Measurements from ENCODE around the gene STX4. TPM values are rescaled to one million over a fixed set of nuclear protein-coding genes. Genes with fewer than 3 reads are reported as not detected.

STX4 gene
- total RNA-seq, 4 donors from 2014 or later, result 50.7 to 69.3 (median 63.9) TPM

- peaks cover 0 to 19% (median 0%) of the 10 kb centered on the region in 4 donors for H3K4me1 ChIP-seq
- no peak overlapping the region for H3K27ac ChIP-seq
- TF ChIP-seq EP300 (IDR thresholded peaks at IDR 0.05) (no peak), POLR2A (IDR thresholded peaks at IDR 0.05) (no peak), CTCF (IDR thresholded peaks at IDR 0.05) (no peak)
- H3K36me3 ChIP-seq, result peaks cover 0 to 98% (median 0%) of the 10 kb centered on the region in 3 donors
- no peak for DNase-seq (ENCODE audit: low spot score in 2 of 2)
- no peaks in the 10 kb centered on the region for H3K27me3 ChIP-seq
- WGBS, 2 donors, result 75 to 83% methylated on average over 14 to 18 of the region's 18 CpGs
- H3K9me3 ChIP-seq, result no peaks in the 10 kb centered on the region
- no peak overlapping the region for H3K4me3 ChIP-seq
Observed at GRCh38 chr16:31085873-31086628, 52.7 kb downstream of the STX4 start.

- Histone ChIP-seq H3K4me1 (peaks cover 0 to 14% (median 0%) of the 10 kb centered on the region in 4 donors), H3K27ac (no peak overlapping the region), H3K4me3 (no peak overlapping the region), H3K27me3 (no peaks in the 10 kb centered on the region), H3K36me3 (peaks cover 0 to 98% (median 0%) of the 10 kb centered on the region in 3 donors), H3K9me3 (no peaks in the 10 kb centered on the region)
- 83 to 88% methylated on average over 6 of the region's 6 CpGs for WGBS, 2 donors
- TF ChIP-seq POLR2A (IDR thresholded peaks at IDR 0.05), result no peak
- TF ChIP-seq EP300 (IDR thresholded peaks at IDR 0.05), result no peak
- TF ChIP-seq CTCF (IDR thresholded peaks at IDR 0.05), result no peak
- no peak for DNase-seq (ENCODE audit: low spot score in 2 of 2)
Observed at GRCh38 chr16:31086629-31086906, 53.2 kb downstream of the STX4 start.

GRCh38 chr16:31087481-31087880, 54.1 kb downstream of the STX4 start:
- WGBS, 2 donors, result 66 to 87% methylated on average over 7 to 8 of the region's 8 CpGs
- Histone ChIP-seq H3K9me3 (no peaks in the 10 kb centered on the region), H3K27me3 (no peaks in the 10 kb centered on the region), H3K27ac (no peak overlapping the region), H3K4me3 (no peak overlapping the region), H3K36me3 (peaks cover 0 to 93% (median 0%) of the 10 kb centered on the region in 3 donors), H3K4me1 (peaks cover 0 to 6% (median 0%) of the 10 kb centered on the region in 4 donors)
- no peak for DNase-seq (ENCODE audit: low spot score in 2 of 2)
- TF ChIP-seq POLR2A (IDR thresholded peaks at IDR 0.05) (no peak), EP300 (IDR thresholded peaks at IDR 0.05) (no peak), CTCF (IDR thresholded peaks at IDR 0.05) (no peak)

- DNase-seq (ENCODE audit: low spot score in 2 of 2), result no peak
- H3K9me3 ChIP-seq, result no peaks in the 10 kb centered on the region
- H3K27me3 ChIP-seq, result no peaks in the 10 kb centered on the region
- H3K4me3 ChIP-seq, result no peak overlapping the region
- peaks cover 0 to 88% (median 0%) of the 10 kb centered on the region in 3 donors for H3K36me3 ChIP-seq
- WGBS, 2 donors, result 69 to 74% methylated on average over 5 of the region's 5 CpGs
- peaks cover 0 to 6% (median 2%) of the 10 kb centered on the region in 4 donors for H3K4me1 ChIP-seq
- H3K27ac ChIP-seq, result no peak overlapping the region
- no peak for TF ChIP-seq EP300 (IDR thresholded peaks at IDR 0.05)
- no peak for TF ChIP-seq CTCF (IDR thresholded peaks at IDR 0.05)
- no peak for TF ChIP-seq POLR2A (IDR thresholded peaks at IDR 0.05)
Observed at GRCh38 chr16:31087971-31088370, 54.6 kb downstream of the STX4 start.

GRCh38 chr16:31088459-31089183, 55.3 kb downstream of the STX4 start, which contains the start of gene PRSS53:
TSS of gene PRSS53 (minus strand) at chr16:31088943. CDS start at chr16:31088809, 134 bp downstream.
- Histone ChIP-seq H3K4me1 (peaks cover 0 to 13% (median 8%) of the 10 kb centered on the region in 4 donors), H3K27me3 (no peaks in the 10 kb centered on the region), H3K36me3 (peaks cover 0 to 81% (median 0%) of the 10 kb centered on the region in 3 donors), H3K9me3 (no peaks in the 10 kb centered on the region), H3K27ac (no peak within 1 kb of the TSS), H3K4me3 (no peak within 1 kb of the TSS)
- WGBS, 2 donors, result 71 to 79% methylated on average over 14 to 15 of the region's 15 CpGs
- TF ChIP-seq POLR2A (IDR thresholded peaks at IDR 0.05), result no peak
- no peak for TF ChIP-seq EP300 (IDR thresholded peaks at IDR 0.05)
- TF ChIP-seq CTCF (IDR thresholded peaks at IDR 0.05), result no peak
- DNase-seq (ENCODE audit: low spot score in 2 of 2), result no peak
